ENCODE data around the gene NPAS2.
A peak's percentile ranks its signal among the peaks of the same experiment; 100 is the strongest.

NPAS2 gene

DNA sequence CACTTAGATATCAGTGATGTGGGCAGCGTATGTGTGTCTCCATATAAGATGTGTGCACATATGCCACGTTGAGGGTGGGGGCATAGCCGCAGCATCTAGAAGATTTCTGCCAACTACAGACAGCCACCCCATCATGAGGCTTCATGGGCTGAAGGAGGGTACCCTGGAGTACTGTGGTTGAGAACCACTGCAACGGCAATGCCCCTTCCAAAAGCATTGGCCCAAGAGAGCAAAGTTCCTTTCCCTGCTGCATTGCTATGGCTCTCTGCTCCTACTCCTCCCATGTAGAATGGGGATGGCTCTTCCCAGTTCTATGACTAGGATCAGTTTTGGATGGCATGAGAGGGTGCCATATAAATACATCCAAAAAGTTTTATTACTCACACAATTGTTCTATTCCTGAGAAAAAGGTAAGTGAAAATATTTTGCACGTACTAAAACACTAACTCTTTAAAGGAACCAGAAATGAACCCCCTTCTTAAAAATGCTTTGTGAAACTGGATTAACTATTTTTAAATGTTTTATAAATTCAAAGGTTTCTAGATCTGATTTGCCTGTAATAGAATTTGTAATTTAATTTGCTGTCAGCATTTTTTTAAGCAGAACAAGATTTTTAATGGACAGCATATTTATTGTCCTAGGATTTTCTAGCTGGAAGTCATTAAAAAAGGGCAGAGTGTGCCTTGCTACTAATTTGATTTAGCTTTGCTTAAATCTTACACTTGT lies 177.7 kb downstream of the NPAS2 start:
- no peak for DNase-seq

DNA sequence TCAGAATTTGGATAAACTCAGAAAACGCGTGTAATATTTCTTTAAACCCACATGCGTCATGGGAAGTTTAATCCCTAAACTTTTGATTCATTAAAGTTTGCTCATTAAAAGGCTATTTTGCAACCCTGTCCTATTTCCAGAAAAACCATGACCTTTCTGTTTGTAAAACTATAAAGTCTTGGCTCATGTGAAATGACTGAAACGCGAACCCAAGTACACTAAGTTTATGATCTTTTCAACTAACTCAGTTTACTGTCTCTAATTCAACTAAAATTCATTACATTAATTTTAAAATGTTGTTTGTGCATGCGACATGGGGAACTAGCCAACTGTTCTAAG lies 178.3 kb downstream of the NPAS2 start:
- no peak for DNase-seq

DNA sequence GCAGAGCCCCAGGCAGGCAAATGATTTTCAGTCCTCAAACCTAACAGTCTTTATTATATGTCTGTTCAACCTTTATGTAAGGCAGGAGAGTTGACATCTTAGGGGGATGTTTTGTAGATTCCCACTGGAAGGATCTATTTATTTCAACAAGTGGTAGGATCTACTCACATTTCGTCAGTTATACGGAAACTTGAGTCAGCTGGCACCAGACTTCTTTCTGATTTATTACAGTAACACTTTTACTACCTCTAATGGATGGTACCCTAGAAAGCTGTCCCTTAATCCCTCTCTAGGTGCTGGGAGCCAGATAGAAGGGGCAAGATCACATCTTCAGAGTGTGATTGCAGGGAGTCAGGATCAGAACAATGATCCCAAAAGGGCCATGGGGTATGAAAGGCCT lies 180.1 kb downstream of the NPAS2 start:
- no peak for DNase-seq

DNA sequence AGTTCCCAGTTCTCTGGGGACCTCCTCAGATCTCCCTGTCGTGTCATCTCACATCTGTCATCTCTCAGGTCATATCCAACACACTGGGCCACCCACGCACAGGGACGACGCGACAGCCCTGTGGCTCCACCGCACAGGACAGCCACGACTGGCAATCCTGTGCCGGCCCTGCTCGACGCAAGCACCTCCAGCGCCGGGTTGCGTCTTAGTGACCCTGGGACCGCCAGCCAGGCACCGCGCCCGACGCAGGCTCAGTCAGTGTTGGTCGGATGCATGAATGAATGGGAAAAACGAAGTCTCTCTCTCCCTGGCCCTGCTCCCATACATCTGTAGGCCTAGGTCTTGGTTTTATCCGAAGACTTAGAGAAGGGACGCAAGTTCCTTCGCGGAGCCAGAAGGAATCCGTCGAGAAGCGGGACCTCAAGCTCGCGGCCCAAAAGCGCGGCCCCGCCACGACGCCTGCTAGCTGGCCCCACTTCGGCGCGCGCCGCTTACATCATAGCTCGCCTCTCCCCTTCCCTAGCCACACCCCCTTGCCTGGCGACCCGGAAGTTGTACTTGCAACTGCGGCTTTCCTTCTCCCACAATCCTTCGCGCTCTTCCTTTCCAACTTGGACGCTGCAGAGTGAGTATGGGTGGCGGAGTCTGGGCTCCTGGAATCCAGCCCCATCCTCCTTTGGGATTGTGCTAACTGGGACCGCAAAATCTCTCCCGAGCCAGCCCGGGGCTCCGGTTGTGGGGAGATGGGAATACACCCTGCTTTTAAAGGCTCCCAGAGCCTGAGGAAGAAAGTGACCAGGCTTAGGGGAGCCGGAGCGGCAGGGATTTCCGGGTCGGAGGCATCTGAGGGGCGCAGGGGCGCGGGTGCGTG lies 182.0 kb downstream of the NPAS2 start, which contains the start of gene RPL31:
Gene RPL31 (plus strand): TSS at position 599 of the 871 bp plus-strand sequence. CDS start 413 bp downstream, outside the sequence.
- peak; percentile 93 for DNase-seq

DNA sequence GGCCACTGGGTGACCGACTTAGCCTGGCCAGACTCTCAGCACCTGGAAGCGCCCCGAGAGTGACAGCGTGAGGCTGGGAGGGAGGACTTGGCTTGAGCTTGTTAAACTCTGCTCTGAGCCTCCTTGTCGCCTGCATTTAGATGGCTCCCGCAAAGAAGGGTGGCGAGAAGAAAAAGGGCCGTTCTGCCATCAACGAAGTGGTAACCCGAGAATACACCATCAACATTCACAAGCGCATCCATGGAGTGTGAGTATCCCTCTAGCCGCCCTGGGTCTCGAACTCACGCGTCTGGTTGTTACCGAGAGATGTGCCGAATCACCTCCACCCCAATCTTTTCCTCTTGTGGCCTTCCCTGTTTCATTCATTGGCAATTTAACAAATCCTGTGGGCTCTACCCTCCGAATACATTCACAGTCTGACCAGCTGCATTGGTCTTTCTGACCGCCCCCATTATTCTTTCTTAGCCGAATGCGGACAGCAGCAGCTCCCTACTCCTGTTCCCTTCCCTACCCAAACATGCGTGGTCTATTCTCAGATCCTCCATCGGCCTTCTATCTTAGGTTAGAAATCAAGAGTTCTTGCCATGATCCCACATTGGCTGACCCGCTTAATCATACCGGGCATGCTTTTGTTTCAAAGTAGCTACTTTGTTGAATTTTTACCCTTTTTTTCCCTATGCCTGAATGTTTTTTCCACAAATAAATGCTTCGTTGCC lies 182.8 kb downstream of the NPAS2 start:
- DNase-seq = no peak

DNA sequence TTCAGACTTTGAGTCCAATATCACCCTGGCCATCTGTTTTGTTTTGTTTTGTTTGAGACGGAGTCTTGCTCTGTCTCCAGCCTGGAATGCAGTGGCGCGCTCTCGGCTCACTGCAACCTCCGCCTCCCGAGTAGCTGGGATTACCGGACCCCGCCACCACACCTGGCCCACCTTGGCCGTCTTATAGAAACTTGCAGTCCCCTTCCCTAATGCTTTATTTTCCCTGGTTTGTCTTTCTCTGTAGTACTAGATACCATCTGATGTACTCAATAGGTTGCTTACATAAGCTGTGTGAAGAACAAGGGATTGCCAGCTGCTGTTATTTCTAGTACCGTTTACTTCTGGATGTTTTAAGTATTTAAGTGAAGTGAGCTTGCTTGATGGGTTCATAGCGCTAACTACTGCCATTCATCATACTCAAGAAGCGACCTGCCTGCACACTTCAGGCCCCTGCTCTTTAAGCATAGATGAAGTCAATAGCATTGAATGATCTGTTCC lies 183.4 kb downstream of the NPAS2 start:
- DNase-seq = no peak

DNA sequence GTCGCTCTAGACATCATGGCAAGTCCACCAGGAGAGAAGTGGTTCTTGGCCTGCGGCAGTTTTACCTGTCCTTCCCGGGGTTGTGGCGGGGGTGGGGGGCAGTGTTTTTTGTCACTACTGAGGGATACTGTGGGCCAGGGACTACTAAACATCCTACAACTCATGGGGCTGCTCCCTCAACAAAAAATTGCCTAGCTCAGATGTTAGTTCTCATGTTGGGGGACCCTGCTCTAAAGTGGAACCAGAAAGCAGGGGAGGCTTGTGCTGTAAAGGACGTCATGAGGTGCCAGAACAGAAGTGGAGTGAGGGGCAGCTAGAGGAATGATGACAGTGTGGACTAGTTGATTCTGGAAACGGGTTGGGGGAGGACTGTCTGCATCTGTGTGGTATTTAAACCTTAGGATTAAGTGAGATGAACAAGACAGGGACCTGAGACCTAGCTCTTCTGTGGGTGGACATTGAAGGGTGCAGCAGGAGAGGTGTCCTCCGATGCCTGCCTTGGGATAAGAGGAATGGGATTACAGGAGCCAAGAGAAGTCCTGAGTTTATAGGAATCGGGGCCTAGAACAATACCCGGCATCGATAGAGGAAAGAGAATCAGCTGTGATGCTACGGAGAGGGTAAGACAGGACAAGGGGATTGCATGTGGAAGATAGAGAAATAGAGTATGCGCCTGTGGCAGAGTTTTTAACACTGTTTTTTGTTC lies 184.8 kb downstream of the NPAS2 start:
- DNase-seq = no peak

DNA sequence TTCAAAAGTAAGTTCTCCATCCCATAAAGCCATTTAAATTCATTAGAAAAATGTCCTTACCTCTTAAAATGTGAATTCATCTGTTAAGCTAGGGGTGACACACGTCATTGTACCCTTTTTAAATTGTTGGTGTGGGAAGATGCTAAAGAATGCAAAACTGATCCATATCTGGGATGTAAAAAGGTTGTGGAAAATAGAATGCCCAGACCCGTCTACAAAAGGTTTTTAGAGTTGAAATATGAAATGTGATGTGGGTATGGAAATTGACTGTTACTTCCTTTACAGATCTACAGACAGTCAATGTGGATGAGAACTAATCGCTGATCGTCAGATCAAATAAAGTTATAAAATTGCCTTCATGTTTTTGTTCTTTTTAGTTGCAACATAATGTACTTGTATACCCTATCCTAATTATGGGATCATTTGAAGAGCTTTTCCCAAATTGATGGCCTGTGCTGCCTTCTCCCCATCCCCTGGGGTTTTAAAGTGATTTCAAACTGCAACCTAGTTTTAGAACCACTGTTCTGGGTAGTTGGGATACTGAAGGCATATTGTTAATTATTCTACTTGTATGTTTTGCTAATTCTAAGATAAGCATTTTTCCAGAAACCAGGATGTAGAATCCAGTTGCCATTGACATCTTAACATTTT lies 186.3 kb downstream of the NPAS2 start:
- DNase-seq = no peak

DNA sequence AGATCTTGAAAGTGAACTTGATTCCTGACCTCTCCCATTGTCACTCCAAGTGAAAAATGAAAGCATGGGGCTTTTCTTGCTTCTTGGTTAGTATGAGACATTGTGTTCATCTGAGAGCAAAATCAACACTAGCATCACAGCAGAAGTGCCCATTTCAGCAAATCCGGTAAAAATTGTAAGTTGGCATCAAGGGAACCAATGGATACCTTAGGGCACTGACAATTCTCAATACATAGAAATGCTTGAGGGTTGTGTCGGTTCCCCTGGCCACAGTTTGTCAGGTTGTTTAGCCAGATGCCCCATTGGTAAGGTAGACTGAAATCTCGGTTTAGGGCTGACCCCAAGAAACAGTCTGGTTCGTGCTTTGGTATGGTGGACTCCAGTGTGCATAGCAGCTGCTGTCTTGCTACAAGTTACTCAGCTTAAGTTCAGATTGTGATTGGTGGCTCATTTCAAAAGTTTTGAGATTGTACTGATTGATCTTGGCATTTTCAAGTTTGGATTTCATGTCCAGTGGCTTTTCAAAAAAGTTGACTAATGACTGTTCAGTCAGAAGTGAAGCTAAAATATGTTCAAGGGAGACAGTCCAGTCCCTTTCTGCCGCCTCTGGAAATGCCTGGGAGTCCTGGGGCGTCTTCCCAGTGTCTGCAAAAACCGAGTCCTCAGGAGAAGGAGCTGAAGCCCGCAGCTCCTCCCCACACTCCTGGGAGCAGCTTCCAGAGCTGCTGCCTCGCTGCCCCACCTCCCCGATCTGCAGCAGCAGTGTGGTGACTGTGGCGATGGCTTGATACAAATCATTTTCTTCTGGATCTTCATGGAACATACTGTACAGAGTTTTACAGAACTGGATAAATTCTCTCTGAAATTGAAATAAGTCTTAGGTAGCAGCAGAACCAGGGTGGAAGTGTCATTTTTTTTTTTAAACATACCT lies 187.7 kb downstream of the NPAS2 start:
- no peak for DNase-seq

DNA sequence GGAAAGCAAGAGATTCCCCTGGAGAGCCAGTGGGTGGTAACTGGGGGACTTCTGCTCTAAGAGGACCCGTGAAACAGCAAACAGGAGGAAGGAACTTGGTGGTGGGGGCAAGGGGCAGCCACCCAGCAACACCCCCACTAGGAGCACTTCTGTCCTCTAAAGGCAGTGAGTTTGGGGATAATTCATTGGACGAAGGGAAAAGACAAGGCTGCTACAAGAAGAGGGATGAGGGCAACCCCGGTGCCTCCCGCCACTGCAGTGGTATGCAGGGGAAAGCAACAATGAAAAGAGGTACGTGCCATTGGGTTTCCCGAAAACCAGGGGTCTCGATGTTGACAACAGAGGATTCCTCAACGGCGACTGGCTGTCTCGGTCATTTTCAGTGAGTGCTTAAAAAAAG lies 191.2 kb downstream of the NPAS2 start:
- no peak for DNase-seq

DNA sequence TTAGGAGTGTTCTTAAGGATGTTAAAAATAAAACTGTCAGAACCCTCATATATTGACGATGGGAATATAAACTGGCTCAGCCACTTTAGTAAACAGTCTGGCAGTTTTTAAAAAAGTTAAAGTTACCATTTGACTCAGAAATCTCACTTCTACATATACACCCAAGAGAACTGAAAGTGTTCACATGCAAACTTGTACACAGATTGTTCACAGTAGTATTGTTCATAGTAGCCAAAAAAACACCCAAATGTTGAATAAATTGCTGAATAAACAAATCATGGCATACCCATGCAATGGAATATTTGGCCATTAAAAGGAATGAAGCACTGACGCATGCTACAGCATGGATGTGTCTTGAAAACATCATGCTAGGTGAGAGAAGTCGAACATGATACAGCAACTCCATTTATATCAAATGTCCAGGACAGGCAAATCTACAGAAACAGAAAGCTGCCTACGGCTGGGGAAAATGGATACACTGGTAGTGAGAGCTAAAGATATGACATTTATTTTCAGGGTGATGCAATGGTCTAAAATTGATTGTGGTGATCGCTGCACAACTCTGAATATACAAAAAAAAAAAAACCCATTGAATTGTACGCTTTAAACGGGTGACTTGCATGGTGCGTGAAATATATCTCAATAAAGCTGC lies 192.2 kb downstream of the NPAS2 start:
- DNase-seq = no peak

DNA sequence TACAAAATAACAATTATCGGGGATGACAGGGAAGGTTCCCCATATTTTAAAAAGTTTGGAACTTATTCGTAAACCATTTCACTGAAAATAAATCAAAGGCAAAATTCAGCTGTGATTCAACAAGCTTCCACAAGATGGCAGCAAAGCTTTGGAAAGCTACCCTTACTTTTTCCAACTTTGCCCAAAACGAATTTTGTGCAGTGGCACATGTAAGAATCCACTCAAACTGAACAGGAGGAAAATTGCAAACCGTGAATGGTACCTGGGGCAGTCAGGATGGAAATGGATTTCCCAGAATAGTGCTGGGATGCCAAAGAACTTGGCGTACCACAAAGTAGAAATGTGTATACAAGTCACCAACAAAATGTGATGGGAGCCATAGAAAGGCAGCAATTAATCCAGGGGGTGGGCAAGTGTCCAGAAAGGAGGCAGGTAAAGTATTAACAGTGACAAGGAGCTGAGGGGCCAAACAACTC lies 192.8 kb downstream of the NPAS2 start:
- DNase-seq = no peak

DNA sequence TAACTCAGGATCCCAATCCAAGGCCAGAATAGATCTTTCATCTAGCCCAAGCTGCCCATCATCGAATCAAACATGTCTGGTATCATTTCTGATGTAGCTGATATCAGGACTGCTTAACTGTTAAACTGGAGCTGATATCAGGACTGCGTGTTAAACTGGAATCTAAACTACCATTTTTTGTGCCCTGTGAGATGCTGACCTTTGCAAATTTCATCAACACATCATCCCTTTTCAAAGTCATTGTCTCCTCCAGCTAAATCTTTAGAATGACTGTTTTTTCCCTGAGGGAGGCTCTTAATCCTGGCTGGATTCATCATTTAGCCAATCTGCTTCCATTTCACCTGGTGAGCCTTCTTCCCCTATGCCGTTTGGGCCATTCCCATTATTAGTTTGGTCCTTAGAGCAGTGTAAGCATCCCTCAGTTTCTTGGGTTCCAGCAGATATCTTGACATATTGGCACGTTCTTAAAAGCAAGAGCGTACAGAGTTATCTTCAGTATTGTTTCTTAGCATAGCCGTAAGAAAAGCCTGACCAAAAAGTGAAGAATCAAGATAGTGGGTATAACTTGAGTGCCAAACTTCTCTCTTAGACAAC lies 194.4 kb downstream of the NPAS2 start:
- no peak for DNase-seq

DNA sequence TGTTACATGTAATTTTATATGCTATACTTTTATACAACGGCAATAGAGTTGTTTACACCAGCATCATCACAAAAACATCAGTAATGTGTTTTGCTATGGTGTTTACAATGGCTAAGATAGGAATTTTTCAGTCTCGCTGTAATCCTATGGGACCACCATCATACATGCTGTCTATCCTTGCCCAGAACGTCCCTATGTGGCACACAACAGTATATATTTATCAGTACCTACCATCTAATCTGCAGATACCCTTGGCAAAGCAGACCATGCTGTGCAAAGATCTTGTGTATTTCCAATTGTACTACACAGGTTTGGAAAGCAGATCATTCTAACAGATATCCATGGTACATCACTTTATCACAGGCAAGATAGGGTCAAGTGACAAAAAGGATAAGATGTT lies 197.4 kb downstream of the NPAS2 start:
- no peak for DNase-seq

DNA sequence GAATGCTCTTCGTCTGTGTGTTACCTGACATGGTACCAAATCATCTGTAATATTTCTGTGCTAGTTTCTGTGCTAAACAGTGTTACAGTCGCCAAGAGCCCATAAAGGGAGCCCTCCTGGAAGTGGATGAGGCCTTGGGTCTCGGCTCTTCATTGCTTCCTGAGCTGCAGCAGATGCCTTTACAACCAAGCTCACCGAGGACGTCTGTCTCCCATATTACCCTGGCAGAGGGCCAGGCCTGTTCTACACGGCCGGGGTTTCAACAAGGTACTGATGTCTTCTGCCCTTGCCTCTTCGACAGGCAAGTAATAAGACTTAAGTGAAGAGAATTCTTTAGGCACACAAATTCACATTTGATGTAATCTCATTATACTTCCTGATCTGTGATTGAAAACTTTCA lies 199.0 kb downstream of the NPAS2 start:
- DNase-seq = no peak

DNA sequence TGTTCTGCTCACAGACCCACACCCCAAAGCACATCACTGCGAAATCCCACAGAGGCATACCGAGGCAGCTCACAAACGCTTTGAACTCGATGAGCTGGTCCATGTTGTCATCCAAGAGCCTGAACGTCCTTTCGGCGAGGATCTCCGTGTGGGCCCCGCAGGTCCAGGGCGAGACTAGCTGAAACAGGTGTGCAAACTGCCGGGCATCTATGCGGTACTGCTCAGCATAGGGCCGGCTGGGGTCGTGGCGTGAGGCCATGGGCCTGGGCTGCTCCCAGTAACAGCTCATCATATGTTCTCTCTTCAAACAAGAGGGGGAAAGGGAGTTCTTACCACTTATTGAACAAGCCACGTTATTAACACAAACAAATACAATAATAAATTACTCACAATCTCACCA lies 202.3 kb downstream of the NPAS2 start:
- no peak for DNase-seq

DNA sequence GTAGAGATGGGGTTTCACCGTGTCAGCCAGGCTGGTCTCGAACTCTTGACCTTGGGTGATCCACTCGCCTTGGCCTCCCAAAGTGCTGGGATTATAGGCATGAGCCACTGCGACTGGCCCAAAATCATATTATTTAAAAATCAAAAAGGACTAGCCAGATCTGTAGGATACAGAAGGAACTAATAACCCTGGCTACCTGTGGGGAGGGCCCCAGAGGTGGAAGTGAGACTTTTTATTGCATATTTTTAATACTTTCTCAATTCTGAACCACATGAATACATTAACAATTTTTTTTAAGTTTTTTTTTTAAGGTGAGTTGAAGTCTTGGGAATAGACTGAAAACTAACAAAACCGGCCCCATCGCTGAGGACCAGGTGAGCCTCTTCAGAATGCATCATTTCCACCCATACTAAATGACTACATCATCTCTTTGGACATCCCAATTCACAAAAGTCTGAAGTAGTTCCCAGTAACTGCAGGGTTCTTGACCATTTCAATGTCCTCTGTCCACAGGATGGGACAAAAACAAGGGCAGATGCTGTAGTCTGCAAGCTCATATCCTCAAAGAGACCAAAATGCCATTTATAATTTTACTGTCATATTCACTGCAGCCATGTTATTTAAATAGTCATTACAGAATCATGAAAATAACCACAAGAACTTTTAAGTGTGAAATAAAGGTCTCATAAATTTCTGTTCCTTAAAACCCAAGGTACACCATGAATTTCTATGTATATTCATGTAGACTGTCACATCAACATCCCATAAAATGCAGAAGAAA lies 203.6 kb downstream of the NPAS2 start:
- DNase-seq = no peak

DNA sequence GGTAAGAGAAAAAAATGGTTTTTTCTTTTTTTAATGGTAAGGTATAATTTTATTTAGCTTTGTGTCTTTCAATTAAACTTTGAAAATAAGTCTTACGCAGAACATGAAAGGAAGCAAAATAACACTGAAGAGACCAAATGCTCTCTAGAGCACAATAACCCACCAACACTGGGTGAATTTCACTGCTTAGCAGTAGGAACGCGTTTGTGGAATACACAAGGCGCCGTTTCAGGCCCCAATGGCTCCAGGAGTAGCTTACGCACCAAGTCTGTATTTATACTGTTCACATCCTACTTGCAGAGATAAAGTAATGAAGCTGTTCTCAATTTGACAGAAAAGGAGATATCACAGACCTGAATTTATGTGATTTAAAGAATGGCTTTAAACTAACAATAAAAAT lies 205.6 kb downstream of the NPAS2 start:
- no peak for DNase-seq

DNA sequence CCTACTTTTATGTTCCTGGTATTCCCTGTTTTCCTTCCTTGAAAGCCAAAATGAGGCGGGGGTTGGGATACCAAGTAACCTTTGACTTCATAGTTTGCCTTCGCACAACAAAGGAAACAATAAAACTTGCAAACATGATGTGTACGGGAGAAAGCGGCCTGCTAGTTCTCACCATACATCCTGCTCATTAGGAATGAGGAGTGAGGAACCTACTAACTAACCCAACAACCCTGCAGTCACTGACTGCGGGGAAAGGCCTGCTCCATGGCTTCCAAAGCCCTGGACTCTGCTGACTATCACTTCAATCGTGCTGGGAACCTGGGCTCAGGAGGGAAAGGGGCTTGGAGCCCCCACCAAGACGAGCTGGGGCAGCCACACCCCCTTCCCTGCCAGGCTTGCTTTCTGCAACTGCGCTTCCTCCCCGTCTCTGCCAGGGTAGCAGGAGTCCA lies 206.3 kb downstream of the NPAS2 start:
- DNase-seq = no peak

Measured in activated CD4-positive, alpha-beta T cell treated with anti-CD3 and anti-CD28 coated beads for 1 hour (primary cell).